GM21825 (cell line): ENCODE measurements around the gene COPS3.

Experiments used
- ATAC-seq: cut with Tn5 transposase; IDR thresholded peaks from one replicate; pipeline ENCODE4 v1.9.1; 2021; ENCODE audit warnings: mild to moderate bottlenecking, moderate library complexity; ENCODE audit not compliant: unreplicated experiment

Gene COPS3

DNA sequence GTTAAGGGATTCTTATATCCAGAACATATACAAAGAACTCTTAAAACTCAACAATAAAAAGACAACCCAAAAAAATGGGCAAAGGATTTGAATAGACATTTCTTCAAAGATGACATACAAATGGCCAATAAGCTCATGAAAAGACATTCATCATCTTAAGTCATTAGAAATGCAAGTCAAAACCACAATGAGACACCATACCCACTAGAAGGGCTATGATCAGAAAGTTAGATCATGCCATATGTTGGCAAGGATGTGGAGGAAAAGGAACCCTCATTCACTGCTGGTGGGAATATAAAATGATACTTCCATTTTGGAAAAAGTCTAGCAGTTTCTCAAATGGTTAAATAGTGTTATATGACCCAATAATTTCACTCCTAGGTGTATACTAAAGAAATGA lies 84.3 kb downstream of the COPS3 start:
- no peak for ATAC-seq
